MM.1S (cell line): ENCODE measurements around the gene HMX1.

Experiments
- DNase-seq: peaks from one replicate; pipeline ENCODE4 v3.0.0-alpha.2; 2015
- H2AFZ ChIP-seq: fragments of 300-600 bp; sonication (generic); 2 replicates; pipeline ENCODE4 v1.6.0; 2016; ENCODE audit warnings: antibody characterized with exemption, low read length
- H3F3A ChIP-seq: fragments of 300-600 bp; sonication (generic); 2 replicates; pipeline ENCODE4 v1.6.1; 2016; ENCODE audit warnings: mild to moderate bottlenecking, antibody characterized with exemption, low read length, moderate library complexity, mixed read lengths; ENCODE audit not compliant: insufficient read depth
- H3K27ac ChIP-seq: fragments of 300-600 bp; sonication (generic); 2 replicates; pipeline ENCODE4 v1.5.1; 2016; ENCODE audit warnings: mild to moderate bottlenecking, low read length
- H3K27me3 ChIP-seq: fragments of 300-600 bp; sonication (generic); replicated peaks from 2 replicates; pipeline ENCODE4 v1.6.0; 2016; ENCODE audit warnings: low read length; ENCODE audit not compliant: insufficient read depth
- H3K36me3 ChIP-seq: fragments of 300-600 bp; sonication (generic); replicated peaks from 2 replicates; pipeline ENCODE4 v1.6.1; 2016; ENCODE audit warnings: mild to moderate bottlenecking, low read length, mixed read lengths; ENCODE audit not compliant: insufficient read depth
- H3K4me1 ChIP-seq: fragments of 300-600 bp; sonication (generic); 2 replicates; pipeline ENCODE4 v1.6.1; 2016; ENCODE audit warnings: low read length, mixed read lengths
- H3K4me2 ChIP-seq: fragments of 300-600 bp; sonication (generic); 2 replicates; pipeline ENCODE4 v1.6.0; 2016; ENCODE audit warnings: low read depth, low read length
- H3K4me3 ChIP-seq: fragments of 300-600 bp; sonication (generic); 2 replicates; pipeline ENCODE4 v1.5.1; 2016; ENCODE audit warnings: low read length, mixed read lengths
- H3K79me2 ChIP-seq: fragments of 300-600 bp; sonication (generic); 2 replicates; pipeline ENCODE4 v1.6.1; 2016; ENCODE audit warnings: mixed run types, low read length, mixed read lengths
- H3K9ac ChIP-seq: fragments of 300-600 bp; sonication (generic); 2 replicates; pipeline ENCODE4 v1.6.1; 2016; ENCODE audit warnings: low read length, mixed read lengths
- H3K9me2 ChIP-seq: fragments of 300-600 bp; sonication (generic); replicated peaks from 2 replicates; pipeline ENCODE4 v1.6.1; 2016; ENCODE audit warnings: mild to moderate bottlenecking, low read length, mixed read lengths; ENCODE audit not compliant: insufficient read depth
- H3K9me3 ChIP-seq: fragments of 300-600 bp; sonication (generic); replicated peaks from 2 replicates; pipeline ENCODE4 v1.6.1; 2016; ENCODE audit warnings: mild to moderate bottlenecking, low read length, mixed read lengths; ENCODE audit not compliant: insufficient read depth
- H4K20me1 ChIP-seq: fragments of 300-600 bp; sonication (generic); 2 replicates; pipeline ENCODE4 v1.6.1; 2016; ENCODE audit warnings: mild to moderate bottlenecking, low read length, moderate library complexity, mixed read lengths; ENCODE audit not compliant: insufficient read depth
- EZH2 ChIP-seq: fragments of 300-600 bp; sonication (generic); optimal IDR thresholded peaks from 2 replicates; pipeline ENCODE3; 2017; ENCODE audit warnings: low read depth, mild to moderate bottlenecking, antibody characterized with exemption, low read length, mixed read lengths
- EZH2phosphoT487 ChIP-seq: fragments of 300-600 bp; sonication (generic); IDR thresholded peaks from 2 replicates; pipeline ENCODE4 v1.6.1; 2018; ENCODE audit warnings: antibody characterized with exemption, low read length
- TF ChIP-seq, protein P1 (sequence below): fragments of 300-600 bp; sonication (generic); IDR thresholded peaks from 2 replicates; pipeline ENCODE4 v1.5.1; 2016; ENCODE audit warnings: antibody characterized with exemption, low read length, mixed read lengths

The HMX1 gene

DNA sequence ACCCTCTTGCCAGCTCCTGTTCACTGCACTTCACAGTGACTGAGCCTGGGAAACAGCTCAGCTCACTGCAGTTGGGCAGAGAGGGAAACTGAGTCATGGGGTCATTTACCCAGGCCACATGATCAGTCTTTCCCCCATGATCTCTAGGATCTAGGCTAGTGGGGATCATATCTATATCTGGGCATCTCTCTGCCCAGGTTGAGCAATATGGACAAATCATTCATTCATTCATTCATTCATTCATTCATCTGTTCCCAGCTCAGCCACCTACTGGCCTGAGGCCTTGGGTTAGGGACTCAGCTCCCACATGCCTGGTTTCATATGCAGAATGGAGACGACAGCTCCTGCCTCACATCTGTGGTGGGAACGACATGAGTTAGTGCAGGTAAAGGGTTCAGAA is 45.3 kb upstream of the HMX1 start:
- no peaks in the 10 kb centered on the region for H3K36me3 ChIP-seq
- H3K4me2 ChIP-seq = no peak overlapping the region
- H3K27ac ChIP-seq = no peak overlapping the region
- no peaks in the 10 kb centered on the region for H3F3A ChIP-seq
- peaks cover 65% of the 10 kb centered on the region for H3K27me3 ChIP-seq
- no peak overlapping the region for H2AFZ ChIP-seq
- H3K9me2 ChIP-seq = no peaks in the 10 kb centered on the region
- H3K9me3 ChIP-seq = no peaks in the 10 kb centered on the region
- TF ChIP-seq, protein P1, sequence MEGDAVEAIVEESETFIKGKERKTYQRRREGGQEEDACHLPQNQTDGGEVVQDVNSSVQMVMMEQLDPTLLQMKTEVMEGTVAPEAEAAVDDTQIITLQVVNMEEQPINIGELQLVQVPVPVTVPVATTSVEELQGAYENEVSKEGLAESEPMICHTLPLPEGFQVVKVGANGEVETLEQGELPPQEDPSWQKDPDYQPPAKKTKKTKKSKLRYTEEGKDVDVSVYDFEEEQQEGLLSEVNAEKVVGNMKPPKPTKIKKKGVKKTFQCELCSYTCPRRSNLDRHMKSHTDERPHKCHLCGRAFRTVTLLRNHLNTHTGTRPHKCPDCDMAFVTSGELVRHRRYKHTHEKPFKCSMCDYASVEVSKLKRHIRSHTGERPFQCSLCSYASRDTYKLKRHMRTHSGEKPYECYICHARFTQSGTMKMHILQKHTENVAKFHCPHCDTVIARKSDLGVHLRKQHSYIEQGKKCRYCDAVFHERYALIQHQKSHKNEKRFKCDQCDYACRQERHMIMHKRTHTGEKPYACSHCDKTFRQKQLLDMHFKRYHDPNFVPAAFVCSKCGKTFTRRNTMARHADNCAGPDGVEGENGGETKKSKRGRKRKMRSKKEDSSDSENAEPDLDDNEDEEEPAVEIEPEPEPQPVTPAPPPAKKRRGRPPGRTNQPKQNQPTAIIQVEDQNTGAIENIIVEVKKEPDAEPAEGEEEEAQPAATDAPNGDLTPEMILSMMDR = no peak
- TF ChIP-seq EZH2phosphoT487 = no peak
- no peak for TF ChIP-seq EZH2
- DNase-seq = no peak
- H3K9ac ChIP-seq = no peak overlapping the region
- H3K79me2 ChIP-seq = no peaks in the 10 kb centered on the region
- H3K4me1 ChIP-seq = no peaks in the 10 kb centered on the region
- no peaks in the 10 kb centered on the region for H4K20me1 ChIP-seq
- no peak overlapping the region for H3K4me3 ChIP-seq

DNA sequence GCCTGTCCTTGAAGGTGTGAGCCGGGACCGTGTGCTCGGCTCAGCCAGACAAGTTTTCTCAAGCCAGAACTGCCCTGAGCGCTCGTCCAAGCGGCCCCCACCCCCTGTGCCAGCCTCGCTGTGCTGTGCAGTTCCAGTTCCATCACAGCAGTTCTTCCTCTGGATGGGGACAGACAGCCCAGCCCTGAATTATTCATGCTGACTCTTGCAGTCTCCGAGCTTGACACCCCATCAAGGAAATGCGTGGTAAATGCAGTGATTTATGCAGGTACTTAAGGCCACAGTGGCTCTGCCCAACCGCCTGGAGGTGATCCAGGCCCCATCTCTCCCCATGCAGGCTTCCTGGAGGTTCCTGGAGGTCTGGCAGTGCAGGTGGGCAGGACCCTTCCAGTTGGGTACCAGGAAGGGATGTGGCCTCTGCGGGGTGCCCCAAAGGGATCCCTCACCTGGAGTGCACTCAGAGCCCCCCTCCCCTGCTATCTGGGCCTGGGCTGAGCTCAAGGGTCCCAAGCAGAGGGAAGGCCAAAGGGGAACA is 44.8 kb upstream of the HMX1 start:
- Histone ChIP-seq H3K9me3 (no peaks in the 10 kb centered on the region), H3K9me2 (no peaks in the 10 kb centered on the region), H3K27ac (no peak overlapping the region), H3F3A (no peaks in the 10 kb centered on the region), H3K4me2 (no peak overlapping the region), H3K4me3 (no peak overlapping the region), H3K27me3 (peaks cover 70% of the 10 kb centered on the region), H3K9ac (no peak overlapping the region), H3K79me2 (no peaks in the 10 kb centered on the region), H3K4me1 (no peaks in the 10 kb centered on the region), H2AFZ (no peak overlapping the region), H3K36me3 (no peaks in the 10 kb centered on the region), H4K20me1 (no peaks in the 10 kb centered on the region)
- no peak for TF ChIP-seq EZH2
- TF ChIP-seq, protein P1 = no peak
- TF ChIP-seq EZH2phosphoT487 = no peak
- DNase-seq = no peak

DNA sequence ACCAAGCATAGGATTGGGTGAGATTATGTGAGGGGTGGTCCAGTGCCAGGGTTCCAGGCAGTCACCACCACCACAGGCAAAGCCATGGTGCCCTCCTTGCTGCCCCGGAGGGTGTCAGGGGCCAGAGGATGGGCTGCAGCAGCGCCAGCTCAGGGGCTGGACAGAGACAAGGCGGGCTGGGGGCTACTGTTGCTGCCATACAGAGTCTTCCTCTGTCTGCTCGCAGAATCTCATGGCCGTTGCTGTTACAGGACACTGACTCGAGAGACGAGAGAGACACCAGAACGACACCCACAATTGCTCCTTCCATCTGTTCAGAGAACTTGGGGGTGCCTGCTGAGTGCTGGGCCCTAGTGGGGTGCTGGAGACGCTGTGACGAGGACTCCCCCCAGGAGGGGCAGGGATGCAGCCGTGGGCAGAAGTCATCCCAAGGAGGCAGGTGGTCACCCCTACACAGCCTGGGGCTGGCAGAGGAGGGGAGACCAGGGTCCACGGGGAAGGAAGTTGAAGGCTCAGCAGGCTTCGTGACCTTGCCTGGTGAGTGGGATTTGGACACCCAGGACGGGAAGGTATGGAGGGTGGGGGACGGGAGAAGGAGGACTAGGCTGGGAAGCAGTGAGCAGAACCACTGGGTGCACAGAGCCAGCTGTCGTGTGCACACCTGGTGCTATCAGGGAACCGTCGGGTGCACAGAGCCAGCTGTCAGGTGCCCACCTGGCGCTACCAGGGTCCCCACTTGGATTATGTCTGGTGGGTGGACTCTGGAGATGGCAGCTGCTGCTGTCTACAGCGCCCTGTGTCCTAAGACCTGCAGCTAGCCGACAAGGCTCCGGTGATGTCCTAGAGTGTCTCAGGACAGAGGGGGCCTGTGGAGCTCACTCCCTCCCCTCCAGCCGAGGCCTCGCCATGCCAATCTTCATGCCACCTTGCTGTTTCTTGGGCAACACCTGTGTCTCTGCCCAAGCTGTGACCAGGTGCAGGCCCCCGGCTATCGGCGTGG is 43.9 kb upstream of the HMX1 start:
- Histone ChIP-seq H4K20me1 (no peaks in the 10 kb centered on the region), H2AFZ (no peak overlapping the region), H3K27me3 (peaks cover 79% of the 10 kb centered on the region), H3K79me2 (no peaks in the 10 kb centered on the region), H3F3A (no peaks in the 10 kb centered on the region), H3K9me2 (no peaks in the 10 kb centered on the region), H3K9ac (no peak overlapping the region), H3K4me3 (no peak overlapping the region), H3K4me2 (no peak overlapping the region), H3K9me3 (no peaks in the 10 kb centered on the region), H3K36me3 (no peaks in the 10 kb centered on the region), H3K27ac (no peak overlapping the region), H3K4me1 (no peaks in the 10 kb centered on the region)
- TF ChIP-seq EZH2phosphoT487 (no peak), EZH2 (no peak)
- TF ChIP-seq, protein P1 = no peak
- no peak for DNase-seq
